SKM-1 treated with dmso at 0.1 percent for 144 hours (cell line): ENCODE results near the gene BHLHE40.
"Not testable (repeated sequence)": the region's sequence is repeated elsewhere in the genome, so short reads cannot be mapped to it uniquely, and the experiment has no call there.

ENCODE experiments used
- DNase-seq: peaks from one replicate; lab custom pipeline; 2025; ENCODE audit not compliant: unreplicated experiment; lab: John Stamatoyannopoulos, UW

BHLHE40 gene

DNA sequence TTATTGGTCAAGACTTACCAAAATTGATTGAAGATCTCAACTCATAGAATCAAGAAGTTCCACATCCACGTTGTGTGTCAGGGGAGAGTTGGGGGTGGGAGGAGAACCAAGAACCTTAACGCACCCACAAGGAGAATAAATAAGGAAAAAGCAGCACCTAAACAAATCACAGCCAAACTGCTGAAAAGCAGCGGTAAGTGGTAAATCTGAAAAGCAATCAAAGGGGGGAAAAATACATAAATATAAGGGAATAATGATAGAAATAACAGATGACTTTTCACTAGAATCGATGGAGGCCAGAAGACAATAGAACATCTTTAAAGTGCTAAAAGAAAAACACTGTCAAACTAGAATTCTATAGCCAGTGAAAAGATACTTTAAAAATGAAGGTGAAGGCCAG, 20.1 kb upstream of the BHLHE40 start:
- no peak for DNase-seq

DNA sequence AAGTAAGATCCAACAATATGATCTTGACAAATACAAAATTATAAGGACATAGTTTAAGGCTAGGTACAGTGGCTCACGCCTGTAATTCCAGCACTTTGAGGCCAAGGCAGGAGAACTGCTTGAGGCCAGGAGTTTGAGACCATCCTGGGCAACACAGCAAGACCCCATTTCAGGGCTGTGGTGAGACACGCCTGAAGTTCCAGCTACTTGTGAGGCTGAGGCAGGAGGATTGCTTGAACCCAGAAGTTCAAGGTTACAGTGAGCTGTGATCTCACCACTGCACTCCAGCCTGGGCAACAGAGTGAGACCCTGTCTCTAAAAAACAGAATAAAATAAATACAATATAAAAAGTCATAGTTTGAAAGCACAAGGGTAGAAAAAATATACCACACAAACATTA, 17.4 kb upstream of the BHLHE40 start:
- not testable (repeated sequence) for DNase-seq

DNA sequence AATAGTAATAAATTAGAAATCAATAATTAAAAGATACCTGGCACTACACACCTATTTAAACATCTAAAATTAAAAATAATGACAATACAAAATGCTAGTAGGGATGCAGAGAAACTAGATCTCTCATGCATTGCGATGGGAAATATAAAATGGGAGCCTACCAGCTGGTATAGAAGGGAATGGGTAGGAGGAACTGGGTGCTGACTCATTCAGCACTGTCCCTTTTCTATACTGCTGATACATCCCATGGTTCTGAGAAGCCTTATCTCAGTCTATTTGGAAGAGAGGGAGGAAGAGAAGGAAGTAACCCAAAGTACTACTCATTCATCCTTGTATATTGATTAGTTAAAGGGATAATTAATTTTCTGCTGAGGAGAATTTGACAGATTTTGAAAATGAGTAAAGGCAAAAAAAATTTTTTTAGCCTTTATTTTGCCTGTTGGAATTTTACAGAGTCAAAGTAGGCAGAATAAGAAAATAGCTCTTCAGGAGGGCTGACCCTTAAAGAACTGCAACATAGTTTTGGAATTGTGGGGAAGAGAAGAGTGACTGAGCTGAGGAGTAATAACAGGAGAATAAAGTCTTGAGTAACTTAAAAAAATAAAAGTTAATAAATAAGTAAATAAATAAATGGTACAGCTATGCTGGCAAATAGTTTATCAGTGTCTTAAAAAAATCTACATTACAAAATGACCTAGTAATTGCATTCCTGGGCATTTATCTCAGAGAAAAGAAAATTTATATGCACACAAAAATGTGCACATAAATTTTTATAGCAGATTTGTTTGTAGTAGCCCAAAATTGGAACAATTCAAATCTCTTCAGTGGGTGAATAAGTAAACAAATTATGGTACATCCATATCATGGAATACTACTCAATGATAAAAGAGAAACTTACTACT, 15.3 kb upstream of the BHLHE40 start:
- no peak for DNase-seq

DNA sequence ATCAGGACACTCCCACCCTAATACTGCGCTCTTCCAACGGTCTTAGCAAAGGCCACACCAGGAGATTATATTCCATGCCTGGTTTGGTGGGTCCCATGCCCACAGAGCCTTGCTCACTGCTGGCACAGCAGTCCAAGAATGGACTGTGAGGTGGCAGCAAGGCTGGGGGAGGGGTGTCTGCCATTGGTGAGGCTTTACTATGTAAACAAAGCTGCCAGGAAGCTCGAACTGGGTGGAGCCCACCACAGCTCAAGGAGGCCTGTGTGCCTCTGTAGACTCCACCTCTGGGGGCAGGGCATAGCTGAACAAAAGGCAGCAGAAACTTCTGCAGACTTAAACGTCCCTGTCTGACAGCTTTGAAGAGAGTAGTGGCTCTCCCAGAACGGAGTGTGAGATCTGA, 13.2 kb upstream of the BHLHE40 start:
- not testable (repeated sequence) for DNase-seq

DNA sequence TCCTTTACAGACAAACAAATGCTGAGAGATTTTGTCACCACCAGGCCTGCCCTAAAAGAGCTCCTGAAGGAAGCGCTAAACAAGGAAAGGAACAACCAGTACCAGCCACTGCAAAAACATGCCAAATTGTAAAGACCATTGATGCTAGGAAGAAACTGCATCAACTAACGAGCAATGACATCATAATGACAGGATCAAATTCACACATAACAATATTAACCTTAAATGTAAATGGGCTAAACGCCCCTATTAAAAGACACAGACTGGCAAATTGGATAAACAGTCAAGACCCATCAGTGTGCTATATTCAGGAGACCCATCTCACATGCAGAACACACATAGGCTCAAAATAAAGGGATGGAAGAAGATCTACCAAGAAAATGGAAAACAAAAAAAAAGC, 11.6 kb upstream of the BHLHE40 start:
- not testable (repeated sequence) for DNase-seq

DNA sequence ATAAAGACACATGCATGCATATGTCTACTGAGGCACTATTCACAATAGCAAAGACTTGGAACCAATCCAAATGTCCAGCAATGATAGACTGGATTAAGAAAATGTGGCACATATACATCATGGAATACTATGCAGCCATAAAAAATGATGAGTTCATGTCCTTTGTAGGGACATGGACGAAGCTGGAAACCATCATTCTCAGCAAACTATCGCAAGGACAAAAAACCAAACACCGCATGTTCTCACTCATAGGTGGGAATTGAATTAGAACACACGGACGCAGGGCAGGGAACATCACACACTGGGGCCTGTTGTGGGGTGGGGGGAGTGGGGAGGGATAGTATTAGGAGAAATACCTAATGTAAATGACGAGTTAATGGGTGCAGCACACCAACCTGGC, 7.8 kb upstream of the BHLHE40 start:
- DNase-seq = not testable (repeated sequence)

DNA sequence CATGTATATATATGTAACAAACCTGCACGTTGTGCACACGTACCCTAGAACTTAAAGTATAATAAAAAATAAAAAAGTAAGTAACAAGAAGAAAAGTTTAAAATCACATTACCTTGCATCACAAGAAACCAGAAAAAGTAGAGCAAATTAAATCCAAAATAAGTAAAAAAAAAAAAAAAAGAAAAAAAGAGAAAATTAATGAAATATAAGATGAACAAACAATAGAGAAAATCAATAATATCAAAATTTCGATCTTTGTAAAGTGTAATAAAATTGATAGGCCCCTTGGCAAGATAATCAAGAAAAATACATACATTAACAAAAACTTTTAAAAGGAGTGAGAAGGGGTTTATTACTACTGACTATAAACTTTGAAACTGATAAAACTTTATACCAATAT, 7.4 kb upstream of the BHLHE40 start:
- DNase-seq = no peak

DNA sequence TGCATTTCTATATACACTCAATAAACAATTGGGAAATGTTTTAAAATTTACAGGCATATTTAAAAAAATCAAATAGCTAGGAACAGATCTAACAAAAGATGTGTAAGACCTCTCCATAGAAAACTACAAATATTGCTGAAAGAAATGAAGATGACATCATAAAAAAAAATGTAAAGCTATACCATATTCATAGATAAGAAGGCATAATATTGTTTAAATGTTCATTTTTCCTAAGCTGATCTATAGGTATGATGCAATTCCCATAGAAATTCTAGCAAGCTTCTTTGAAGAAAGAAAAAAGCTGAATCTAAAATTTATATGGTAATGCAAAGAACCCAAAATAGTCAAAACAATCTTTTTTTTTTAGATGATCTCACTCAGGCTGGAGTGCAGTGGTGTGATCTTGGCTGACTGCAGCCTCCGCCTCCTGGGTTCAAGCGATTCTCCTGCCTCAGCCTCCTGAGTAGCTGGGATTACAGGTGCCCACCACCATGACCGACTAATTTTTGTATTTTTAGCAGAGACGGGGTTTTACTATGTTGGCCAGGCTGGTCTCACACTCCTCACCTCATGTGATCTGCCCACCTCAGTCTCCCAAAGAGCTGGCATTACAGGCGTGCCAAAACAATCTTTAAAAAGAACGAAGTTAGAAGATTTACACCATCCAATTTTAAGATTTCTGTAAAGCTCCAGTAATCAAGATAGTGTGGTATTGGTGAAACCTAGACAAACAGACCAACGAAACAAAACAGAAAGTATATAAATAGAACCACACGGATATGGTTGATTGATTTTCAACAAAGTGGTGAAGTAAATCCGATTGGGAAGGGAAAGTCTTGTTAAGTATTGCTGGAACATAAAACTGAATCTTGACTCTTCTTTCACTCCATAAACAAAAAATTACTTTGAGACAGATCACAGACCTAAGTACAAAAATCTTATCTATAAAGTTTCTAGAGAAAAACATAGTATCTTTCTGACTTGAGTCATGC, 6.3 kb upstream of the BHLHE40 start:
- no peak for DNase-seq

DNA sequence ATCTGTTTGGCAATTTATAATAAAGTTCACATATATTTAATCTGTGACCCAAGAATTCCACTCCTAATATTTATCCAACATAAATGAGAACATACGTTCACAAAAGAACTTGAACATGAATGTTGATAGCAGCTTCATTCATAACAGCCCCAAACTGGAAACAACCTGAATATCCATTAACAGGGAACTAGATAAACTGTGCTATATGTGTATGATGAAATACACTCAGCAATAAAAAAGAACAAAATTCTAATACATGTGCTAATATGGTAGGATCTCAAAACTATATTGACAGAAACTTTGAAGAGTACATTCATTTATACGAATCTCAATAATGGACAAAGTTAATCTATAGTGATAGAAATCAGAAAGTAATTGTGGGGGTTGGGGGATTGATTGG, 5.1 kb upstream of the BHLHE40 start:
- no peak for DNase-seq

DNA sequence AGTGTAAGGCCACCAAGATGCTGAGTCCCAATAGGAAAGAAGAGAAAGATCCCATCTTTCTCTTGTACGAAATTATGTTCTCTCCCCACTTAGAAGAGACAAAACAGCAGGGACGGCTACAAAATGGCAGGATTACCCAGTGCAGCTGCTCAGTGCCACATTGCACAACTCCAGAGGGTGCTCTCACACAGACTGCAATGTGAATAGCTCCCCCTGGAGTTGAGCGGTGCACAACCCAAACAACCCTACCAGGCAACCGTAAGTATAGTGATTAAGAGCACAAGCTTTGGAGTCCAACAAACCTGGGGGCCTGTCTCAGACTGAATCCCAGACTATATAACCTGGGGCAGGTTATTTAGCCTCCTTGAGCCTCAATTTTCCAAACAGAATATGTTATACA, 3.1 kb upstream of the BHLHE40 start:
- peak; percentile 89 for DNase-seq

DNA sequence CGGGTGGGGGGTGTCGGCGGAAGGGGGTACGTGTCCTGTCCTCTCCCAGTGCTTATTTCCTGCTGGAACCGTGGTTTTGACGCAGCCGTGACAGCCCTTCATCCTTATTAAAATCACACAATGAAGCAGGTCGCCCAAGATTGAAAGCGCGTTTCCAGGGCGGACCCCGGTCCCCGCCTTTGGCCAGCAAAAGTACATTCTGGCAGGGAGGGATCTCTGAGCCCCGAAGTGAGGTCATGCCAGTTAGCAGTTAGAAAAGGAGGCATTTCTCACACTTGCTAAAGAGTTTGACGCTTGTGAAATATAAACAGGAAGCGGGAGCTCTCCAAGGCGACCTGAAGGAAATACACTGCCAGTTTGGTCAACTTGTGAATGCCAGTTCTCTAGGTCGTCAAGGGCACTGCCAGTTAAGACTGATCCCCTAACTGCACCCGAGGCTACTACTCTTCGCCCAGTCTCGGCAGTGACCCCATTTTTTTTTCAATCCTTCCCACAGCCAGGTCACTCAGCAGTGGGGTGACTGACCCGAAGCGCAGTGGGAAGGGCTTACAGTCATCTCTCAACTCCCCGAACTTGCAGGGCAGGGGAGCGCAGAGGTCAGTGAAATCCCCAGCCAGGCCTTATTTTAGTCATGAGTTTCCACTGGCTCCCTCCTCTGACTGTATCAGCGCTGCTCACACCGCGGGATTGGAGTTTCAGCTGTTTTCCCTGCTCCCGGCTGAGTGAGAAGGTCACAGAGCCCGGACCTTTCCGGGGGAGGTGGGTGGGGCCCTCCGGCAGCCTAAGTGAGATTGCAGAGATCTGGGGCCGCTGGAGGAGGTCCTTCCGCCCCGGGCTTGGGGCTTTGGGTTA, 2.0 kb upstream of the BHLHE40 start:
- peak; percentile 92 for DNase-seq

DNA sequence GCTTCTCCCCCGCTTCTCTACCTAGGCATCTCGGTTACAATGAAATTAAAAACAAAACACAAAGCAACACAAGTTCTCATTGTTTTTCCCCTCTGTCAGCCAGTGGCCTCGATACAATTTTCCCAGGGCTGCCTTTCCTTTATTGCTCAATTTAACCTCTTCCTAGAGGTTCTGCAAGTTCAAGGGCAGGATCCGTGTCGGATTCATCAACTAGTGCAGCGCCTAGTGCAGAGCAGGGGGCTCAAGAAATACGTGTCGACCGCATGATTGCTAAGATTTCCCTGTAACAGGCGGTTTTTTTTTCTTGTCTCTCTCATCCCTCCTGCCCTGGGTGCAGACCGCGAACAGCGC, 1.4 kb upstream of the BHLHE40 start:
- peak; percentile 55 for DNase-seq

DNA sequence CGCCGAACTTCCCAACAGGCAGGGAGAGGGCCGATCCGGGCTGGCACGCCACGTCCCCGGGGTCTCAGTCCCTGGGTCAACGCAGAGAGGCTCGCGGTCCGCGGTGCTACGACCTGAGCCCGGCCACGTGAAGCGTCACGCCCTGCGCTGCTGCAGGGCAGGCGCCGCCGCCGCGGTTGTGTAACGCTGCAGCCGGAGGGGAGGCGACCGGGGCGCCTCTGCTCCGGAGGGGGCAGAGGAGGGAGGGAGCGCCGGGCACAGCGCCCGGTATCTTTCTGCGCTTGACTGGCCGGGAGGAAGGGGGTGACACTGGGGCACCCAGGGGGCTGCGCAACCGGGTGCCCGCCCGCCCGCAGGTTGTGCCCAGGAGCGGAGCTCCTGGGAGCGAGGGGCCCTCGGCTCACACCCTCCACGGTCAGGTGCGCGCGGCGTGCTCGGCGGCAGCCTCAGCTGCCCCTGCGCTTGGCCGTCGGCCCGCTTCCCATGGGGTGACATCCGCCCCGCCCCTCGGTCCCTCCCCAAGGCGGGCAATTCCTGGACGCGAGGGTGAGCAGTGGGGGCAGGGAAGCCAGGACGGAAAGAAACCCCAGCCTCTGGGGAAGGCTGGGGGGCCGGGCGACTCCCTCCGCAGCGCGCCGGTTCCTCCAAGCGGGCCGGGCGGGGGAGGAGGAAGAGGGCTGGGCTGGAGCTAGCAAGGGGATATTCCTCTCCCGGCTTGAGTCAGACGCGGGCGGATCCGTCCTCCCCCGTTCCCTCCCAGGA, 852 bp upstream of the BHLHE40 start:
- peak; percentile 80 for DNase-seq

DNA sequence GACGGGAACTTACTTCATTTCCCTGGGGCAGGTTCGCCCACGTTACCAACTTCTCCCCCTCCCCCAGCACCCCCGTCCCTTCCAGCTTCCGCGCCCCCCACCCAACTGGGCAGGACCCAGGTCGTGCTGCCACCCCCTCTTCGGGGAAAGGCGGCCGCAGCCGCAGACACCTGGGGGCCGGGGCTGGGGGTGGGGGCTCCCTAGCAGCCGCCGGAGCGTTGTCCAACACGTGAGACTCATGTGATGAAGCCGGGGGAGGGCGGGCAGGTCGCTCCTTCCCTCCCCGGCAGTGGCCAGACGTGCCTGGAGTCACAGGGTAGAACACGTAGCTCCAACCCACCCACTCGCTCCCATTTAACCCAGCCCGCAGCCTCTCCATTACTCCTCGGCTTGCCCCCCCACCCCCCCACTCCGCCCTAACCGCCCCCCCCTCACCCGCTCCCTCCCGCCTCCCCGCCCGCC, 240 bp upstream of the BHLHE40 start:
- peak; percentile 86 for DNase-seq

DNA sequence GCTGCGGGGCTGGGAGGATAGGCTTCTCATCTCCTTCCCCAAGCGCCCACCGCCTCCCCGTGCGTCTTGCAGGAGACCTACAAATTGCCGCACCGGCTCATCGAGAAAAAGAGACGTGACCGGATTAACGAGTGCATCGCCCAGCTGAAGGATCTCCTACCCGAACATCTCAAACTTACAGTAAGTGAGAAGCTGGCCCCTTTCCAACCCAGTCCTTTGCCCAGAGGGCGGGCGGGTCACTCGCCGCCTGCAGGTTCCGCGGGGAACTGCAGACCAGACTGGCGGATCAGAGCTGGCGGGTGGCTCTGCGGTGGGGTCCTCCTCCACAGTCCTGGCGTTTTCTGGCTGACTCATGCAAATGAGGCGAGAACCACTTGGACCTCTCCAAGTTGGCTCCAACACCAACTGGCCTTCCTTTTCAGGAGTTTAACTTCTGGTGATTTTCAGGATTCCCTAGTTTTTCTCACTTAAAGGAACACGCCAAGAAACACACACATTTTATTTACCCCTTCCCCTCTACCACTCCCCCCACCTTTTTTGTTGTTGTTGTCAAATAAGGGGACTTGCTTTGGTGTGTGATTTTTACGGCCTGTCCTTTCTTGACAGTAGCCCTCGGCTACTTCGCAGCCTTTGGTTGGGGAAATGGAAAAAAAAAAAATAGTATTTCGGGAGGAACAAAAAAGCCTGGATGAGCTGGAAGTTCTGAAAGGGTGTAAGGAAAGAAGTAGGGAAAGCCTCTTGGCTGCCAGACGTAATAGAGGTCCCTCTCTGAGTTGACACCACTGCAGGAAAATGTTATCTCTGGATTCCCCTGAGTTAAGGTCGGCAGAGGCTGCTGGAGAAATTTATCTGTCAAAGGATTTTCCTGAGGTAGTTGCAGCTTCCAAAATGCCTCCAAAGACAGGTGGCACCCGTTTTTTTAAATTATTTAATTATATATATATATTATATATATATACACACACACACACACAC, 1.3 kb downstream of the BHLHE40 start:
- DNase-seq = peak; percentile 83

DNA sequence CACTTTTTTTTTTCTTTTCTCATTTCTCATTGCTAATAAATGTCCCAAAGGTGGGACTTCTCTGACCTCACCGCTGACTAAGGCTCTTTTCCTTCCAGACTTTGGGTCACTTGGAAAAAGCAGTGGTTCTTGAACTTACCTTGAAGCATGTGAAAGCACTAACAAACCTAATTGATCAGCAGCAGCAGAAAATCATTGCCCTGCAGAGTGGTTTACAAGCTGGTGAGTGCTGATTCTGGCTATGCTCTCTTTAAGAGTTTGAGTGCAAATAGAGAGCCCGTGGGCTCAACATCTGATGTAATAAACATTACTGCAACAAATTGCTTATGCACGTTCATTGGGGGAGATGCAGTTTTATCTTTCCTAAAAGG, 2.0 kb downstream of the BHLHE40 start:
- no peak for DNase-seq

DNA sequence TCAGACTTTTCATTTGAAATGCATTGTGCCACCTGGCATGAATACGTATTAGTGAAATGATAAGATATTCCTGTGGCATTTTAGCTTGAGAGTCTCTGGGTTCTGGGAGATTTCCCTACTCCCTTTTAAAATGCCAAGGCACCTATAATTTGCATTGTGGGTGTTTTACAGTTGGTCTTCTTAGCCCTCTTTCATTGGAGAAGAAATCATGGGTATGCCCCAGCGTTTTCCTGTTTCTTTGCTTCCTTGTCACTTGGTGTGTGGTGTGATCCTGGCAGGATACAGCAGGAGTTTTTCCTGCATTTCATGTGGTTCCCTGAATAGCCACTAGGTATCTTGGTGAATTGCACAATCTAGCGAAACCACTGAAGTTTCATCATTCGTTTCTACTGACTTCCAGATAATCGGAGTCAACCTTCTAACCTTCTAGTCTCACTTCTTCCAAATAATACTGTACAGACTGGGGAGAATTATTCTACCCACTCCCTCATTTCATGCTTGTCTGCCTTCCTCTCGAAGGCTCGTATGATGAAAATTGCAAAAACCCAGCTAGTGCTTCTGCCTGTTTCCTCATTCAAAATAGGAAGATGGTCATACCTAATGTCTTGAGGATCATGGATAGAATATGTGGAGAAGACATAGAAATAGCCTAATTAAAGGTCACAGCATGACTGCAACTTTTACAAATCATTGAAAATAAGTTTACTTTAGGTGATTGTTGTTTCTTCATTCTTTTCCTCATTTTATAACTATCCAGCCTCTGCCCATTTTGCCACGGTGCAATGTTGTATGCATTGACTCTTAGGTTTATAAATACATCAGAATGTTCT, 2.6 kb downstream of the BHLHE40 start:
- peak; percentile 66 for DNase-seq
